GM19351 (cell line): ENCODE data around the gene GIMAP7.
"Not testable (repeated sequence)": the region's sequence is repeated elsewhere in the genome, so short reads cannot be mapped to it uniquely, and the experiment has no call there.

Source experiments
- ATAC-seq: cut with Tn5 transposase; IDR thresholded peaks from one replicate; pipeline ENCODE4 v1.9.1; 2021; ENCODE audit warnings: mild to moderate bottlenecking, moderate library complexity; ENCODE audit not compliant: unreplicated experiment

GIMAP7 gene

GRCh38 chr7:150514748-150515222, at the start of gene GIMAP7:
TSS of gene GIMAP7 (plus strand) at chr7:150514872. CDS start at chr7:150519975, 5,103 bp downstream.
- peak; percentile 71 for ATAC-seq

DNA sequence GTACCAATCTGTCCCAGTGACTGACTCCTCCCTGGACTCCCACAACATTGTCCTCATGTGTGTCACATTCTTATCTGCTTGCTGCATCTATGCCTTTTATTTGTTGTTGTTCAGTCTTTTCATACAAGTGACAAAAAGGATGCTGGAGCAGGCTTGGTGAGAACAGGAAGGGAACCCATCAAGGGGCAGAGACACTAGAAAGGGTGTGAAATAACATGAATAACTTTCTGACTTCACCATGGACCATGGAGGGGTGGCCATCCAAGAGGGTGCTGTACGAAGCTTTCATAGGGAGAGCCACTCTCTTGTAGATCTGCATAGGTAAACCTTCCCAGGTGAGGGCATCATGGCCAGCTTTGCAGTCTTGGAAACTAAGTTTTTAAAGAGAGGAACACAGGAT, 49.7 kb upstream of the GIMAP7 start:
- ATAC-seq = no peak

DNA sequence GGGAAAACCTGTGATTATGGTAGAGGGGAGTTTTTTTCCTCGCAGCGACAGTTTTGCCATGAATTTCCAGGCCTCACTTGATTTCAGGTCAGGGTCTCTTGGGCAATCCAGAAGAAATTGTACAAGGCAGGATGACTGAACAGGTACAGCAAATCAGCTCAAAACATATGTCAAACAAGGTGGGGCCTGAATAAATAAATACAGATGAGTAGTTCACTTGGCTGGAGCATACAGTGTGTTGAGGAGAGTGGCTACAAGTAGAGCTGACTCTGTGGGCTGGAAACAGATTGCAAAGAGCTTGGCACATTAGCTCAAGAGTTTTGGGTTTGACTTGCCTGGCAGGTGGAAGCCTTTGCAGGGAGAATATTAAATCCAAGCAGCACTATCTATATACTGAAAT, 49.3 kb upstream of the GIMAP7 start:
- ATAC-seq = no peak

GRCh38 chr7:150466477-150466876, 48.2 kb upstream of the GIMAP7 start:
- ATAC-seq = no peak

DNA sequence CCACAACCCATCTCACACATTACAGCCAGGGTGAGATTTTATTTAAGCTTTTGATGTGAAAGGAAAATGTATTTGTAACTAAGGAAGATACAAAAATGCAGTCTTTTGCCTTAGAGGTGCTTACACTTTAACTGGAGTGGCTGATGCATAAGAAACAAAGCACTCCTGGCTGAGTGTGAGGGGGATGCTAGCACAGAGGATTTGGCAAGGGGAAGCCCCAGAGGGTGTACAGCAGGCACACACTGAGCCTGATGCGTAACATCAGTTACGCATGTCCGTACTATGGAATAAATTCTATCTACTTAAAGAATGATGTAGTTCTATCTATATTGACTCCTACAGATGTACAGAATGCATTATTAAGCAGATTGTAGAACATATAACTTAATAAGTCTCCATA, 46.4 kb upstream of the GIMAP7 start:
- no peak for ATAC-seq

- no peak for ATAC-seq
These were observed 42.8 kb upstream of the GIMAP7 start for GRCh38 chr7:150471886-150472285.

DNA sequence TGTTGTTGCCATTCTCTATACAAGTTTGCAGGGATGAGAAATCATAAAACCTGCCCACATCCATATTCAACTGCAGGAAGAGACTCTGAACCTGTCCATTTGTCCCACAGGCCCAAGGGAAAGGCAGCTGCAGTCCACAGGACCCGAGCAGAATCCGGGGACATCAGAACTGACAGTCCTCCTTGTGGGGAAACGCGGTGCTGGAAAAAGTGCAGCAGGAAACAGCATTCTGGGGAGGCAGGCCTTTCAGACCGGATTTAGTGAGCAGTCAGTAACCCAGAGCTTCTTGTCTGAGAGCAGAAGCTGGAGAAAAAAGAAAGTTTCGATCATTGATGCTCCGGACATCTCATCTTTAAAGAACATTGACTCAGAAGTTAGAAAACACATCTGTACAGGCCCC, 40.8 kb upstream of the GIMAP7 start:
- no peak for ATAC-seq

- ATAC-seq = no peak
These were observed 38.4 kb upstream of the GIMAP7 start for GRCh38 chr7:150476285-150476684.

DNA sequence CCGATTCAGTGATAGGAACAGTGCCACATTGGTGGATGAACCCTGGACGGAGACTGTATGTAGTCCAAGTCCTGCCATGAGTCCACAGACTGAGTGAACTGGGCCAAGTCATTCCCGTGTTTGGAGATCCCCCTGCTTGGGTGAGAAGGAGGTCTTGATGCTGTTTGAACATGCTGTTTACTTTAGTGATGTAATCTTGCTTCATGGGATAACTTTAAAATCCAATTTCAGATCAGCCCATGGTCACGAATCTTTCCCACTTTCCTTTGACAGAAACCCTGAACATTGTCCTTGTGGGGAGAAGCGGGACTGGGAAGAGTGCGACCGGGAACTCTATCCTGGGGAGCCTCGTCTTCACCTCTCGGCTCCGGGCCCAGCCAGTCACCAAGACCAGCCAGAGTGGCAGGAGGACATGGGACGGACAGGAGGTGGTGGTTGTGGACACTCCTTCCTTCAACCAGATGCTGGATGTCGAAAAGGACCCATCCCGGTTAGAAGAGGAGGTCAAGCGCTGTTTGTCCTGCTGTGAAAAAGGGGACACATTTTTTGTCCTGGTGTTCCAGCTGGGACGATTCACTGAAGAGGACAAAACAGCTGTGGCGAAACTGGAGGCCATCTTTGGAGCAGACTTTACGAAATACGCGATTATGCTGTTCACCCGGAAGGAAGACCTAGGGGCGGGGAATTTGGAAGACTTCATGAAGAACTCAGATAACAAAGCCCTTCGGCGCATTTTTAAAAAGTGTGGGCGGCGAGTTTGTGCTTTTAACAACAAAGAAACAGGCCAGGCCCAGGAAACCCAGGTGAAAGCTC, 37.6 kb upstream of the GIMAP7 start:
- no peak for ATAC-seq

DNA sequence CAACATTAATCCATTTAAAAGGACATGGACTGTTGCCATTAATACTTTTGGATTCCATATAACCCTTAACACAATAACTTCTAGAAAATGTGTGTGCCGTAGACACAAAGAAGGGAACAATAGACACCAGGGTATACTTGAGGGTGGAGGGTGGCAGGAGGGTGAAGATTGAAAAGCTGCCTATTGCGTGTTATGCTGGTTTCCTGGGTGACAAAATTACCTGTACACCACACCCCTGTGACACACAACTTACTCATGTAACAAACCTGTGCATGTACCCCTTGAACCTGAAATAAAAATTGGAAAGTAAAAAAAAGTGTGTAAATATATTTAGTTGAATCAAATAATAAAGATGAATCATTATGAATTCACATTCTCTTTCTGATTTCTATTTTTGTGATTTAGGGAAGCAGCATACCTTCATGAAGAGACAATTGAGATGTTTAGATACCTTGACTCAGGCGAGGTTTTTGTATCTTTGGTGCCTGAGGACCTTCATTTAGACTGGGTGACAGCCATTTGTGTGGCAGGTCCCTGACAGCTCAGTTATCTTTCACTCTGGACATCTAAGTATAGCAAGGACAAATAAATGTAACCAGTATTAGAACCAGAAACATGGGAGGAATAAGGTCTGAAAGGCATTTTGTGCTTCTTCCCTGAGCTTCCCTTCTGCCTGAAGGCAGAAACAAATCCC, 35.5 kb upstream of the GIMAP7 start:
- no peak for ATAC-seq

DNA sequence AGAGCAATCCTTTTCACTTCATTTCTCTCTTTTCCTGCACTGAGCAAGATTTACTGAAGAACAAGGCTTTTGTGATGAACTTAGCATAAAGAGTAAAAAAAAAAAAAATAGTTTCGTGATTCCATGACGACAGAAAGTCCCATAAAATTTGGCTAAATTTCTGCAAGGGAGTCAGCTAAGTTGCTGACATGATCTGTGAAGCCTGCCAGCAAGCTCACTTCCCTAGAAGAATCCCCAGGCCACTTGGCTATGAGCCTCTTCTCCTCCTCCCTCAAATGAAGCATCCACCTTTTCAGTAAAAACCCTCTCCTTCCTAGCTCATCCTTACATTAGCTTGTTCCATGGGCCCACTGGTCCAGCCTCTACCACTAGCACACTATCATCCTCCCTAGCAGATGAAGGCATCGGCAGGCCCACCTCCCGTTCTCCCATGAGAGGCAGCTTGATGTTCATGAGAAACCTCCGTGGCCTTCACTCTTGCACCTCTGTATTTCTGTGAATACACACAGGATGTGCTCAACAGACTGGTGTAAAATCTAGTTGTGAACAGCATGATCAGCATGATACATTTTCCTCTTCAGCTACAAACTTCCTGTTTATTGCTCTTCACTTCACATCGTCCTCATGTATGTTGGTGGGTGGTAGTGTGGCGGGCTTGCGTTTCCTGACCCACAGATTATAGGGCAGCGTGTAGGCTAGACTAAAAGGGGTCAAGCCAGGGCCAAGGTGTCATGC, 33.3 kb upstream of the GIMAP7 start:
- ATAC-seq = no peak

DNA sequence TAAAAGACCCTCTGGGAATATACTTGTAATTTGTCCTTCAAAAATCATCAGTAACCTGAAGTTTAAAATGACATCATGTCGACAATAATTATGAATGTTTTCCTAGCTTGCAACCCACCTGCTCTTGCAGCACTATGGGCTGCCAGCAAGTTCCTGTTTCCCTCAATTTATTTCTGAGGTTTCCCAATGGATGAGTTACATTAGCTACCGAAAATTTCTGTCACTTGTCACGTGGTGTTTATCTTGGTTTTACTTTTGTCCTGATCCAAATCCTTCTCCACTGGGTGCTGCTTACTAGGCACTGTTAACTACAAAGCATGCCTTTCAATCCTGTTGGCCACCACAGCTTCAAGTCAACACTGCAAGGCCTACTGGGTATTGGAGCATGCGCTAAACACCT, 32.8 kb upstream of the GIMAP7 start:
- ATAC-seq = no peak

DNA sequence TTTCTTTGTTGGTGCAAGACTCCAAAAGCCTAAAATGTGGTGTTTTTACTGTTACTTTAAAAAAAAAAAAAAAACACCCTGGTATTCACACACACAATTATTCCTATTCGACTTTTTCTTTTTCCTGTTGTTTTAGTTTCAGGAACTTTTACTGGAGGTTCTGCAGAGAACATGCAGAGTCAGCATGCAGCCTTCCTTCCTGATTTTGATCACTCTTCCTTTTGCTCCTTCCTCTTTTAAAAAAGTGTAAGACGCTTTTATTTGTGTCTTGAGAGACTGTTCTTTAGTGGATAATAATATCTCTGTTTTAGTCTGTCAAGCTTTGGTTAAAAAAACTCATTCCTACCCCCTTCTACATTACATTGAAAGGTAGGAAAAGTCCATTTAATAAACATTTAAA, 31.2 kb upstream of the GIMAP7 start:
- not testable (repeated sequence) for ATAC-seq

DNA sequence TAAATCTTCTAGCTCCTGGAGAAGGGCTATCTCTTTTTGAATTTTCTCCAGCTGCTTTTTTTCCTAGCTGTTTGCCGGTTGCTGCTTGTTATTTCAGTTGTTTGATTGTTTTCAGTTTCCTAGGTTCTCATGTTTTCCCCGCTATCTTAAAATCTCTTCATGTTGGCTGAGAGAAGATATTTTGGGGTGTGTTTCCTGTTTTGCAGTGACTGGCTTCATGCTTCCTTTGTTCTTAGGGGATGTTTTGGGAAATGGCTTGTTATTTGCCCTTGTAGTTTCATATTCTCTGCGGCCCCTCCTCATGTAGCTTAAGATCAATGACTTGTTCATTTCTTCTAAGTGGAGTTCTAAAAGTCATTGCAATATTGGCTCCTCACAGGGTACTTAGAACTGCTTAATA, 30.6 kb upstream of the GIMAP7 start:
- ATAC-seq = not testable (repeated sequence)

DNA sequence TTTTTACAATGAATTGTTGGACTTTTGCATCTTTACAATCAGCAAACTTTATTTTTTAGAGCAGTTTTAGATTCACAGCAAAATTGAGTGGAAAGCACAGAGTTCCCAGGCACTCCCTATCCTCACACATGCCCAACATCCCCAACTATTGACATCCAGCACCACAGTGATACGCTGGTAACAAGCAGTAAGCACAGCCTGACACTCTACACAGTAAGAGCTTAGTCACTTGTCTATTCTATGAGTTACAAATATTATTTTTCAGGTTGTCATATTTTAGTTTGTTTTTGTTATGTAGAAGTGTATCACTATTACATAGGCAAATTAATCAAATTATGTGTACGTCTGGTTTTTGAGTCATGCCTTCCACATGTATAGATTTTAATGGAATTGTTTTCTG, 27.0 kb upstream of the GIMAP7 start:
- ATAC-seq = no peak

- no peak for ATAC-seq
These were observed 24.9 kb upstream of the GIMAP7 start for GRCh38 chr7:150489782-150490181.

GRCh38 chr7:150493442-150493841, 21.2 kb upstream of the GIMAP7 start:
- ATAC-seq = not testable (repeated sequence)

GRCh38 chr7:150502519-150502918, 12.2 kb upstream of the GIMAP7 start:
- no peak for ATAC-seq

DNA sequence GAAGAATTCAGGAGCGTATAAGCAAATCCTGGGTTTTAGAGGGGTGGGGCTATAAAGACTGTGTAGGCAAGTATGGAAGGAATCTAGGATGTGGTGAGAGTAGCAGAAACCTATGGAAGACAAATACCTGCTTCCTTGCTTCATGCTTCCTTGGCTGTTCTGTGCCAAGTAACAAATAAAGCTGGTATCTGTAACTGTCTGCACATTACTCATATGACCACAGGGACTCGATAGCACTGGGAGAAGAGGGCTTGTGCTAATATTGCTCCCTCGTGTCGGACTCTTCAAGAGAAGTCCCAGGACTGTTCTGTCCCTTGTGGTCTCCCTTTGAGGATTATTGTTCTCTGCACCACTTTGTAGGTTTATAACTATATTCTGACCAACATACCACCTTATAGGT, 11.5 kb upstream of the GIMAP7 start:
- ATAC-seq = no peak

DNA sequence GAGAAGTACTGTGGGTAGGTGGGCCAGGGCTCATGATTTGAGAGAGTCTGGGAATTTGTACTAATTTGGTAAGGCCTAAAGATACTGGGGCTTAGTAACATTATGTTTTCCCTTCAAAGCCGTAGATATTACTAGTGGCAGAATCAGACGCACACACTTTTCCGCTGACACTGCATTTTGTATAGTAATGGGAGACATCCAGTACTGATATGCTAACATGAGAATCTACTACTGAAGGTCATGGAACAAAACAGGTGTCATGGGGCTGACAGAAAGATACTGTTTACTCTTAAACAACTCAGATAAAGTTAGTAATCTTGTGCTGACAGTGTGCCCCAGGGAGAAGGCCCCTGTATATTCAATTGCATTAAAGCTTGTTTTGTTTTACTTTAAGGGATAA, 11.1 kb upstream of the GIMAP7 start:
- ATAC-seq = no peak

GRCh38 chr7:150507947-150508602, 6.6 kb upstream of the GIMAP7 start:
- ATAC-seq = no peak
